GM12878 (cell line): ENCODE data around the gene UBAC2. TPM values are rescaled to one million over a fixed set of nuclear protein-coding genes. Genes with fewer than 3 reads are reported as not detected.

Experiments
- BRCA1 ChIP-seq: IDR thresholded peaks from 2 replicates; pipeline ENCODE4 v1.6.1; 2011; ENCODE audit warnings: low read depth, low read length, improper control_type of control experiment
- CBX5 ChIP-seq: sonication (generic); IDR thresholded peaks from 2 replicates; pipeline ENCODE4 v1.6.1; 2016; ENCODE audit warnings: low read depth, moderate library complexity, mild to moderate bottlenecking, inconsistent platforms
- CHD1 ChIP-seq: IDR thresholded peaks from 2 replicates; pipeline ENCODE4 v1.6.1; 2012; ENCODE audit warnings: low read depth, low read length, improper control_type of control experiment
- CHD2 ChIP-seq: IDR thresholded peaks from 2 replicates; pipeline ENCODE4 v1.6.1; 2011; ENCODE audit warnings: low read depth, low read length, improper control_type of control experiment, borderline replicate concordance
- EGR1 ChIP-seq, 2 experiments: IDR thresholded peaks; 1 replicate in 1 of 2; 2 replicates in 1 of 2; pipeline ENCODE4 v1.6.1; 2011 to 2012; ENCODE audit warnings: low read depth in 2 of 2, low read length in 2 of 2, borderline replicate concordance in 1 of 2, mild to moderate bottlenecking in 1 of 2, moderate library complexity in 1 of 2
- ETV6 ChIP-seq, 2 experiments: fragments of 450-650 bp in 1 of 2; IDR thresholded peaks in 1 of 2; conservative IDR thresholded peaks in 1 of 2; 2 replicates each; pipeline ENCODE4 v1.6.1; 2014; ENCODE audit warnings: antibody characterized with exemption in 1 of 2, borderline replicate concordance in 1 of 2, low read depth in 1 of 2, mild to moderate bottlenecking in 1 of 2, moderate library complexity in 1 of 2
- GABPA ChIP-seq: IDR thresholded peaks from 2 replicates; pipeline ENCODE4 v1.6.1; 2014; ENCODE audit warnings: antibody characterized with exemption, low read depth, mild to moderate bottlenecking, inconsistent platforms
- HDAC2 ChIP-seq: fragments of 200-600 bp; sonication (generic); IDR thresholded peaks from 2 replicates; pipeline ENCODE4 v1.6.1; 2017
- JUND ChIP-seq: IDR thresholded peaks from 2 replicates; pipeline ENCODE4 v1.6.1; 2012; ENCODE audit warnings: low read depth, mild to moderate bottlenecking, low read length, improper control_type of control experiment, moderate library complexity
- KAT2A ChIP-seq: conservative IDR thresholded peaks from 2 replicates; pipeline ENCODE4 v1.6.1; 2011; ENCODE audit warnings: low read depth, low read length; ENCODE audit not compliant: control insufficient read depth
- MEF2A ChIP-seq: IDR thresholded peaks from 2 replicates; pipeline ENCODE4 v1.6.1; 2011; ENCODE audit warnings: low read depth, mild to moderate bottlenecking, low read length, moderate library complexity; ENCODE audit not compliant: insufficient read depth
- NFYA ChIP-seq: IDR thresholded peaks from 2 replicates; pipeline ENCODE4 v1.6.1; 2011; ENCODE audit warnings: low read depth, mild to moderate bottlenecking, low read length, improper control_type of control experiment, borderline replicate concordance
- NR2F1 ChIP-seq: fragments of 450-650 bp; conservative IDR thresholded peaks from 2 replicates; pipeline ENCODE4 v1.6.1; 2017; ENCODE audit warnings: mild to moderate bottlenecking
- PAX5 ChIP-seq: IDR thresholded peaks from 2 replicates; pipeline ENCODE4 v1.6.1; 2011; ENCODE audit warnings: low read depth, low read length, borderline replicate concordance
- RELB ChIP-seq: fragments of 450-650 bp; IDR thresholded peaks from 2 replicates; pipeline ENCODE4 v1.6.1; 2017; ENCODE audit warnings: low read depth, mild to moderate bottlenecking, moderate library complexity
- SMARCA5 ChIP-seq: fragments of 450-650 bp; IDR thresholded peaks from 2 replicates; pipeline ENCODE4 v1.6.1; 2017; ENCODE audit warnings: mild to moderate bottlenecking
- SRF ChIP-seq, 2 experiments: IDR thresholded peaks; 2 replicates each; pipeline ENCODE4 v1.6.1; 2011; ENCODE audit warnings: low read depth in 2 of 2, low read length in 2 of 2, mild to moderate bottlenecking in 1 of 2, moderate library complexity in 1 of 2
- STAT1 ChIP-seq: fragments of 450-650 bp; conservative IDR thresholded peaks from 2 replicates; pipeline ENCODE4 v1.6.1; 2014; ENCODE audit warnings: antibody characterized with exemption, mild to moderate bottlenecking
- STAT3 ChIP-seq: IDR thresholded peaks from 2 replicates; pipeline ENCODE4 v1.6.1; 2011; ENCODE audit warnings: low read depth, low read length, improper control_type of control experiment
- SUPT20H ChIP-seq: IDR thresholded peaks from 2 replicates; pipeline ENCODE4 v1.6.1; 2011; ENCODE audit warnings: low read depth, mild to moderate bottlenecking, low read length, moderate library complexity, borderline replicate concordance; ENCODE audit not compliant: control insufficient read depth
- TCF7 ChIP-seq: IDR thresholded peaks from 2 replicates; pipeline ENCODE4 v1.6.1; 2014; ENCODE audit warnings: antibody characterized with exemption, borderline replicate concordance
- WRNIP1 ChIP-seq: IDR thresholded peaks from 2 replicates; pipeline ENCODE4 v1.6.1; 2011; ENCODE audit warnings: low read depth, low read length, improper control_type of control experiment, borderline replicate concordance
- ZNF24 ChIP-seq: fragments of 450-650 bp; IDR thresholded peaks from 2 replicates; pipeline ENCODE4 v1.6.1; 2017; ENCODE audit warnings: antibody characterized with exemption, mild to moderate bottlenecking
- polyA plus RNA-seq, 11 experiments: library from polyadenylated mRNA; depleted of rRNA in 4 of 11; unstranded in 6 of 11; stranded (reverse) in 5 of 11; fragments of >200 nt; fragmentation: Nextera tagmentation in 4 of 11; fragmentation: Illumina TruSeq in 1 of 11; extraction: Ambion mirVana in 4 of 11; extraction: Trizol in 1 of 11; gene quantifications; 1 replicate in 1 of 11; 2 replicates in 10 of 11; pipeline versions ENCODE4 v1.2.1 to v1.2.3, GENCODE V29; 2011 to 2016; ENCODE audit warnings: inconsistent platforms in 2 of 11, missing spikeins in 2 of 11, low read depth in 1 of 11
- total RNA-seq, 4 experiments: library from RNA; depleted of rRNA in 3 of 4; stranded (reverse); fragments of >200 nt in 3 of 4; fragmentation: Illumina TruSeq in 1 of 4; extraction: Trizol in 1 of 4; gene quantifications; 2 replicates each; pipeline versions ENCODE4 v1.2.1 to v1.2.3, GENCODE V29; 2013 to 2021
- TF ChIP-seq, protein P1 (sequence below): fragments of 450-650 bp; IDR thresholded peaks from 2 replicates; pipeline ENCODE4 v1.6.1; 2016; ENCODE audit warnings: mild to moderate bottlenecking
- TF ChIP-seq, protein P2 (sequence below): fragments of 450-650 bp; formaldehyde crosslinking; IDR thresholded peaks from 2 replicates; pipeline ENCODE4 v1.4.0; 2020; ENCODE audit warnings: mild to moderate bottlenecking, moderate library complexity

UBAC2 gene
- total and polyA plus RNA-seq, 10 of the 15 experiments (the other 5 are each of a cell fraction or from before 2014, with no cell fraction given): 3.0 to 54.6 (median 17.4) TPM

DNA sequence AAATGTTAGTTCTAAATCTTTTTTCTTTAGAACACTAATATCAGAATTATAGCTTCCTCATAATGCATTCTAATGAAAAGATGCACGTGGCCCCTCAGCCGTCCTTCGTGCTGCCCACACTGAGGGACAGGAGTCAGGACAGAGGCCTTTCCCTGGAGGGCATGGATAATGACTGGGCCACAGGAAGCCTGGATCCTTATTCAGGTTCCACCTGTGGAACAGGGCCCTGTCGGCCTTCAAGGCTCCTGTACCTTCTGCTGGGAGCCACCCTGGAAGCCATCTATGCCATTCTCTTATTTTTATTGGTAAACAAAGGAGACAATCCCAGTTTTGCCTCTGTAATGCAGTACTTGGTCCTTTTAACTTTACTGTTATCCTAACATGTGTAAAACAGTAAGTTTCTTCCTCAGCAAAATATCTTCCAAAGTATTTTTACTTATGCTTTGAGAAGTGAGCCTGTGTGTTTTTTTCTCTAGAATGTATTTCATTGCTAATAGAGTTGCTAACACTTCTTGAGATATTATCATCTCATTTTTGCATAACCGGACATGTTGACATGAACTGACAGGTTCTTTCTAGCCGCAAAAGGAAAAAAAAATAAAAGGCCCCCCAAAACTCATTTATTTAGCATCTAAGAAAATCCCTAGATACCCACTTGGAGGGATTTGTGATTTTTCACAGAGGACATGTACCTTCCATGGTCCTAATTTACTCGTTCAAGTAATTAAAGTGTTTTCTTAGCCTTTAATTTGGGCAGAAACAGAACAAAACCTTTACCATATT lies 100.6 kb downstream of the UBAC2 start (continued):
- TF ChIP-seq, protein P1, sequence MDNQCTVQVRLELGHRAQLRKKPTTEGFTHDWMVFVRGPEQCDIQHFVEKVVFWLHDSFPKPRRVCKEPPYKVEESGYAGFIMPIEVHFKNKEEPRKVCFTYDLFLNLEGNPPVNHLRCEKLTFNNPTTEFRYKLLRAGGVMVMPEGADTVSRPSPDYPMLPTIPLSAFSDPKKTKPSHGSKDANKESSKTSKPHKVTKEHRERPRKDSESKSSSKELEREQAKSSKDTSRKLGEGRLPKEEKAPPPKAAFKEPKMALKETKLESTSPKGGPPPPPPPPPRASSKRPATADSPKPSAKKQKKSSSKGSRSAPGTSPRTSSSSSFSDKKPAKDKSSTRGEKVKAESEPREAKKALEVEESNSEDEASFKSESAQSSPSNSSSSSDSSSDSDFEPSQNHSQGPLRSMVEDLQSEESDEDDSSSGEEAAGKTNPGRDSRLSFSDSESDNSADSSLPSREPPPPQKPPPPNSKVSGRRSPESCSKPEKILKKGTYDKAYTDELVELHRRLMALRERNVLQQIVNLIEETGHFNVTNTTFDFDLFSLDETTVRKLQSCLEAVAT: no peak
- no peak for TF ChIP-seq PAX5
- TF ChIP-seq GABPA: no peak
- TF ChIP-seq SRF (IDR thresholded peaks at IDR 0.05; ENCODE audit: low read depth in 2 of 2, low read length in 2 of 2): no peak
- no peak for TF ChIP-seq HDAC2
- no peak for TF ChIP-seq MEF2A
- no peak for TF ChIP-seq KAT2A
- TF ChIP-seq ETV6 (conservative IDR thresholded peaks at IDR 0.05 in 1 of 2, IDR thresholded peaks at IDR 0.05 in 1 of 2; ENCODE audit: borderline replicate concordance in 1 of 2, low read depth in 1 of 2): no peak
- TF ChIP-seq WRNIP1: no peak
- TF ChIP-seq NR2F1: no peak
- no peak for TF ChIP-seq NFYA
- TF ChIP-seq SMARCA5: no peak
- TF ChIP-seq STAT3: no peak
- TF ChIP-seq BRCA1: no peak
- TF ChIP-seq CHD2: no peak
- peak; percentile 87; the same call in 1 of the 2 replicates for TF ChIP-seq CHD1
- TF ChIP-seq, protein P2, sequence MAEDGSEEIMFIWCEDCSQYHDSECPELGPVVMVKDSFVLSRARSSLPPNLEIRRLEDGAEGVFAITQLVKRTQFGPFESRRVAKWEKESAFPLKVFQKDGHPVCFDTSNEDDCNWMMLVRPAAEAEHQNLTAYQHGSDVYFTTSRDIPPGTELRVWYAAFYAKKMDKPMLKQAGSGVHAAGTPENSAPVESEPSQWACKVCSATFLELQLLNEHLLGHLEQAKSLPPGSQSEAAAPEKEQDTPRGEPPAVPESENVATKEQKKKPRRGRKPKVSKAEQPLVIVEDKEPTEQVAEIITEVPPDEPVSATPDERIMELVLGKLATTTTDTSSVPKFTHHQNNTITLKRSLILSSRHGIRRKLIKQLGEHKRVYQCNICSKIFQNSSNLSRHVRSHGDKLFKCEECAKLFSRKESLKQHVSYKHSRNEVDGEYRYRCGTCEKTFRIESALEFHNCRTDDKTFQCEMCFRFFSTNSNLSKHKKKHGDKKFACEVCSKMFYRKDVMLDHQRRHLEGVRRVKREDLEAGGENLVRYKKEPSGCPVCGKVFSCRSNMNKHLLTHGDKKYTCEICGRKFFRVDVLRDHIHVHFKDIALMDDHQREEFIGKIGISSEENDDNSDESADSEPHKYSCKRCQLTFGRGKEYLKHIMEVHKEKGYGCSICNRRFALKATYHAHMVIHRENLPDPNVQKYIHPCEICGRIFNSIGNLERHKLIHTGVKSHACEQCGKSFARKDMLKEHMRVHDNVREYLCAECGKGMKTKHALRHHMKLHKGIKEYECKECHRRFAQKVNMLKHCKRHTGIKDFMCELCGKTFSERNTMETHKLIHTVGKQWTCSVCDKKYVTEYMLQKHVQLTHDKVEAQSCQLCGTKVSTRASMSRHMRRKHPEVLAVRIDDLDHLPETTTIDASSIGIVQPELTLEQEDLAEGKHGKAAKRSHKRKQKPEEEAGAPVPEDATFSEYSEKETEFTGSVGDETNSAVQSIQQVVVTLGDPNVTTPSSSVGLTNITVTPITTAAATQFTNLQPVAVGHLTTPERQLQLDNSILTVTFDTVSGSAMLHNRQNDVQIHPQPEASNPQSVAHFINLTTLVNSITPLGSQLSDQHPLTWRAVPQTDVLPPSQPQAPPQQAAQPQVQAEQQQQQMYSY (CRISPR knock-in tag): no peak
- no peak for TF ChIP-seq SUPT20H
- no peak for TF ChIP-seq CBX5
- TF ChIP-seq JUND: no peak
- TF ChIP-seq STAT1: no peak
- TF ChIP-seq RELB: no peak
- TF ChIP-seq EGR1 (IDR thresholded peaks at IDR 0.05; ENCODE audit: borderline replicate concordance in 1 of 2, low read depth in 2 of 2, low read length in 2 of 2): no peak
- TF ChIP-seq TCF7: no peak
- no peak for TF ChIP-seq ZNF24
